ENCODE results near the gene KCTD19.

The KCTD19 gene

DNA sequence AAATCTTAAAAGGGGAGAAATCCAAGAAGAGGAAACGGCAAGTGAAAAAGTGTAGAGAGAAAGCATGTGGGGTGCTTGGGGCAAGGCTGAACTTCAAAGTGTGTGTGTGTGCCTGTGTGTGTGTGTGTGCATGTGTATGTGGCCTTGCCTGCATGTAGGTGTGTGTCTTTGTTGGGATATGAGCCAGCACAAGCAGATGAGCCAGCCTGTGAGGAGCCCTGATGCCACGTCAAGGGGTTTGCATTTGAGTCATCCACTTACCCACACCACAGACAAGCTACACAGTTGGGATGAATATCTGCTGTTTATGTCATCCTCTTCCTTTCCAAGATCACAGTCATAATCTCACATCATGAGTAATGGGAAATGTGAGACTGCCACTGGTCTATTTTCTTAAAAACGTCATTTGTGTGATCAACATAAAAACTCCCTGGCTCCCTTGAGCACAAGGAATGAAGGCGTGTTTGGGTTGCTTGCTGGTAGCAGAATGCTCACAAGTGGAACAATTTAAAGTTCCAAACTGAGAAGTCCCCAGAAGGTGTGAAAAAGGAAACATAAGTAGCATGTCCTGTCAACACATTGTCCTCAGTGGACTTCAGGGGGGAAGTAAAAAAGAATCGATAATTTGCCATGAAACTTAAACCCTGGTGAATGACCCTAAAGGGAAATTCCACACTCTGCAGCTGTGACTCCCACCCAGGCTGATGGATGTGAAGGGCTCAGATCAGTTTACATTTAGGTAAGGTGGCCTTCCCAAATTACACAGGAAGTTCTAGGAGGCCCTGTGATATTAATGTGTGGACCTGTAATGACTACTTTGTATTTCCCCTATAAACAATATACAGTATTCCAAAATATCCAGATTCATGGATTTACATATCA, 14.7 kb downstream of the KCTD19 start:
- Histone ChIP-seq H3K36me3 (no peaks in the 10 kb centered on the region), H3K9me3 (no peaks in the 10 kb centered on the region), H3K4me1 (ENCODE audit: control insufficient read depth in 1 of 2, insufficient read depth in 1 of 2, low read depth in 1 of 2, low read length in 1 of 2) (no peaks in the 10 kb centered on the region), H3K27me3 (peaks cover 3% of the 10 kb centered on the region), H3K4me3 (ENCODE audit: low read depth in 1 of 2, low read length in 1 of 2) (no peak overlapping the region), H3K27ac (no peak overlapping the region)
- TF ChIP-seq, protein P1, sequence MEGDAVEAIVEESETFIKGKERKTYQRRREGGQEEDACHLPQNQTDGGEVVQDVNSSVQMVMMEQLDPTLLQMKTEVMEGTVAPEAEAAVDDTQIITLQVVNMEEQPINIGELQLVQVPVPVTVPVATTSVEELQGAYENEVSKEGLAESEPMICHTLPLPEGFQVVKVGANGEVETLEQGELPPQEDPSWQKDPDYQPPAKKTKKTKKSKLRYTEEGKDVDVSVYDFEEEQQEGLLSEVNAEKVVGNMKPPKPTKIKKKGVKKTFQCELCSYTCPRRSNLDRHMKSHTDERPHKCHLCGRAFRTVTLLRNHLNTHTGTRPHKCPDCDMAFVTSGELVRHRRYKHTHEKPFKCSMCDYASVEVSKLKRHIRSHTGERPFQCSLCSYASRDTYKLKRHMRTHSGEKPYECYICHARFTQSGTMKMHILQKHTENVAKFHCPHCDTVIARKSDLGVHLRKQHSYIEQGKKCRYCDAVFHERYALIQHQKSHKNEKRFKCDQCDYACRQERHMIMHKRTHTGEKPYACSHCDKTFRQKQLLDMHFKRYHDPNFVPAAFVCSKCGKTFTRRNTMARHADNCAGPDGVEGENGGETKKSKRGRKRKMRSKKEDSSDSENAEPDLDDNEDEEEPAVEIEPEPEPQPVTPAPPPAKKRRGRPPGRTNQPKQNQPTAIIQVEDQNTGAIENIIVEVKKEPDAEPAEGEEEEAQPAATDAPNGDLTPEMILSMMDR (IDR thresholded peaks at IDR 0.05) = no peak

DNA sequence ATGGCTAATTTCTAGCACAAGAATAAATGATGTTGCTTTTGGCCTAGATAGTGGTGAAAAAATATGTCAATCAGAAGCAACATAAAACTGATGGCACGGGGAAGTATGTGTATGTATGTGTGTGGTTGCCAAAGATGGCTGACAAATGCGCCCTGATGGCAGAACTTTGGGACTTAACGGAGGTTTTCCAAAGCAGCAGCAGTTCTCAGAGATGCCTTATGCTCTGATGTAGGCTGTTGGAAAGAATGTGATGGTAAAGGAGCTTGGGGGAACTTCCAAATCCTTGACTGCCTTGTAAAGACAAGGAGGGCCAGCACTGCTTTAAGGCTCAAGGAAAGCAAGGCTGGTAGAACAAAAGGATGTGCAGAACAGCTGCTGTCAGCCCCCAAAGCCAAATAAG, 16.0 kb downstream of the KCTD19 start:
- Histone ChIP-seq H3K27me3 (no peaks in the 10 kb centered on the region), H3K36me3 (no peaks in the 10 kb centered on the region), H3K27ac (no peak overlapping the region), H3K4me3 (ENCODE audit: low read depth in 1 of 2, low read length in 1 of 2) (no peak overlapping the region), H3K9me3 (no peaks in the 10 kb centered on the region), H3K4me1 (ENCODE audit: control insufficient read depth in 1 of 2, insufficient read depth in 1 of 2, low read depth in 1 of 2, low read length in 1 of 2) (no peaks in the 10 kb centered on the region)
- TF ChIP-seq, protein P1 (IDR thresholded peaks at IDR 0.05) = no peak

DNA sequence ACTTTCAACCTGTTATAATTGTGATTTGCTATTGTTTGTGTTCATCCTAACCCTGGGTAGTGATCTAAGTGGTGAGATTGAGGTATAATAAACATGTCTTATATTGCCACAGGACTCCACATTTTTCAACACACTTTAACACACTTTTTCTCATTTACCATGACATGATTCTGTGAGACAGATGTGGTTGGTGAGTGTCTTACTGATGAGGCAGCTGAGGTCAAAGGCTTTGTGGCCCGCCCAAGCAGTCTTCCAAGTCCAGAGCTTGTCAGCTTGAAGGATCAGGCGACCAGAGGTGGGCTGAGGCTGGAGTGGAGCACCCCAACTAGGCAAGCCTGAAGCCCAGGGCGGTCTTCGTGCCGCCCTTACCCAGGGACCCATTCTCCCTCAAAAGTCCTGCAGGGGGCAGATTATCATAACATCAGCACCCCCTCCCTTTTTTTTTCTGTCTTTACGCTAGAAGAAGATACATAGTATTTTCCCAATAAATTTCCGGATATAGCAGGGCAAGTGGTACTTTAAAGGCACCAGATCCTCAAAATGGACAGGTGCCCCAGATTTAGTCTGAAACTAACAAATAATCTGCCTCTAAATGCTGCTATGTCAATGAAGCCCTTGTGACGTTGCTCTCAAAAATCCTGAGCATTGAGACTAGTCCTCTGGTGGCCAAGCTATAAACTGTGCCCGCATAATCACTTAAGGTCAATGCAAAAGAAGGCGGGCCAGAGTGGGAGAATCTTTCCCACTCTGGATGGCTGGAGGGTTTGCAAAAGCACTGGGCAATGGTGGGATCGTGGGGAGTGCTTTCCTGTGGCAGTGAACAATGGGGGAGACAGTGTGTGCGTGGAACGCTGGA, 21.1 kb downstream of the KCTD19 start:
- Histone ChIP-seq H3K27me3 (no peaks in the 10 kb centered on the region), H3K36me3 (no peaks in the 10 kb centered on the region), H3K27ac (no peak overlapping the region), H3K4me1 (ENCODE audit: control insufficient read depth in 1 of 2, insufficient read depth in 1 of 2, low read depth in 1 of 2, low read length in 1 of 2) (no peaks in the 10 kb centered on the region), H3K9me3 (no peaks in the 10 kb centered on the region), H3K4me3 (ENCODE audit: low read depth in 1 of 2, low read length in 1 of 2) (no peak overlapping the region)
- TF ChIP-seq, protein P1 (IDR thresholded peaks at IDR 0.05) = no peak

DNA sequence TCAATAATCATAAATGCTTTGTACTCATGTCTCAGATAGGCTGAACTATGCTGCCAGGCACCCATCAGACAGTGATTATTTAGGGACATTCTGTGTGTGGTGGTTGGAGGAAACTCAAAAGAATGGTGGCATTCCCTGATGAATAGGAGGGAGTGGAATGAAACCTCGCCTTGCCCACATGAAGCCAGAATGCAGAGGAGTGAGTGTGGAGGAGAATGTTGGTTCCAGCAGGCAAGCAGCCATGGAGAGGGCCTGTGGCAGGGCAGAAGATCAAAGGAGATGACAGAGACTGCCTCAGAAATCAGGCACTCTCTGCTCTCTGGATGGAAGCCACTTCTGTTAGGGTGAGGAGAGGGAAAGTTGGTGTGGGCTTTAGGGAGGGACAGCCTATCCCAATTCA, 22.5 kb downstream of the KCTD19 start:
- H3K9me3 ChIP-seq = no peaks in the 10 kb centered on the region
- H3K4me3 ChIP-seq (ENCODE audit: low read depth in 1 of 2, low read length in 1 of 2) = no peak overlapping the region
- no peaks in the 10 kb centered on the region for H3K4me1 ChIP-seq (ENCODE audit: control insufficient read depth in 1 of 2, insufficient read depth in 1 of 2, low read depth in 1 of 2, low read length in 1 of 2)
- no peaks in the 10 kb centered on the region for H3K27me3 ChIP-seq
- no peaks in the 10 kb centered on the region for H3K36me3 ChIP-seq
- TF ChIP-seq, protein P1 (IDR thresholded peaks at IDR 0.05) = no peak
- H3K27ac ChIP-seq = no peak overlapping the region

DNA sequence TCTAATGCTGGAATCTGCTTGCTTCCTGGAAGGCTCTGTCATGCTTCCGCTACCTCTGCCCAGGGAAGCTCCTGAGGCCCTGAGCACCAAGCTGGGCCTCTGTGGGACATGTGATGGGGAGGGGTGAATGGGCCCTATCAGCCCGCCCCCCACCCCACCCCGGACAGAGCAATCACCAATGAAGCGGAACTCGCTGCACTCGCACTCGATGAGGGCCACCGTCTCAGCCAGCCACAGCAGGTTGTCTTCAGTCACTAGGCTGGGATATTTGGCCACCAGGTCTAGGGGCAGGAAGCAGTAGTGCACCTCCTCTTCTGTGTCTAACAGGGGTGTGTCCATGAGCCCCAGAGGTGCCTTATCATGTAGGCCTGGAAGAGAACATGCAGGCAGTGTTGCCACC, 23.6 kb downstream of the KCTD19 start:
- Histone ChIP-seq H3K4me1 (ENCODE audit: control insufficient read depth in 1 of 2, insufficient read depth in 1 of 2, low read depth in 1 of 2, low read length in 1 of 2) (no peaks in the 10 kb centered on the region), H3K27me3 (no peaks in the 10 kb centered on the region), H3K27ac (no peak overlapping the region), H3K9me3 (no peaks in the 10 kb centered on the region), H3K4me3 (ENCODE audit: low read depth in 1 of 2, low read length in 1 of 2) (no peak overlapping the region), H3K36me3 (no peaks in the 10 kb centered on the region)
- TF ChIP-seq, protein P1 (IDR thresholded peaks at IDR 0.05) = no peak

All from neutrophil (primary cell).